Measurements from ENCODE around the gene SLC2A4RG. TPM values are rescaled to one million over a fixed set of nuclear protein-coding genes. Genes with fewer than 3 reads are reported as not detected.

The SLC2A4RG gene
- total and polyA plus RNA-seq, 9 donors = 58.2 to 160 (median 133) TPM

DNA sequence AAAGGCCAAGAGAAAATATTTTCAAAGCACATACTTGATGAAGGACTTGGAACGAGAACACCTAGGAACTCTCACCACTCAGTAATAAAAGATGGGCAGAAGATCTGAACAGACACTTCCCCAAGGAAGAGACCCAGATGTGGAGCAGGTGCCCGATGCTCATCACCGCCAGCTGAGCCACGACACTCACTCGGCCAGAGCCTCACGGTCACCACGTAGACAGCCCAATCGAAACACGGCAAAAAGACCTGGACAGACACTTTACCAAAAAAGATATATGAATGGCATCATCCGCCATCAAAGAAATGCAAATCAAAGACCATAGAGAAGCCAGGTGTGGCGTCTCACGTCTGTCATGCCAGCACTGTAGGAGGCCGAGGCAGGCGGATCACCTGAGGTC is 41.6 kb downstream of the SLC2A4RG start:
- no peak overlapping the region for H3K4me3 ChIP-seq (ENCODE audit: low read length)
- H3K9me3 ChIP-seq (replicated peaks; ENCODE audit: control insufficient read depth, low read depth, low read length) = no peaks in the 10 kb centered on the region
- no peak for DNase-seq
- WGBS (ENCODE audit: insufficient coverage) = 90% methylated on average over 10 of the region's 14 CpGs
- H3K27ac ChIP-seq (ENCODE audit: low read length) = no peak overlapping the region
- peaks cover 7% of the 10 kb centered on the region for H3K4me1 ChIP-seq (ENCODE audit: control insufficient read depth, insufficient read depth, low read length)
- H3K36me3 ChIP-seq (ENCODE audit: control insufficient read depth, insufficient read depth, low read length) = peaks cover 11% of the 10 kb centered on the region
- no peaks in the 10 kb centered on the region for H3K27me3 ChIP-seq (ENCODE audit: control insufficient read depth, insufficient read depth, low read length)

DNA sequence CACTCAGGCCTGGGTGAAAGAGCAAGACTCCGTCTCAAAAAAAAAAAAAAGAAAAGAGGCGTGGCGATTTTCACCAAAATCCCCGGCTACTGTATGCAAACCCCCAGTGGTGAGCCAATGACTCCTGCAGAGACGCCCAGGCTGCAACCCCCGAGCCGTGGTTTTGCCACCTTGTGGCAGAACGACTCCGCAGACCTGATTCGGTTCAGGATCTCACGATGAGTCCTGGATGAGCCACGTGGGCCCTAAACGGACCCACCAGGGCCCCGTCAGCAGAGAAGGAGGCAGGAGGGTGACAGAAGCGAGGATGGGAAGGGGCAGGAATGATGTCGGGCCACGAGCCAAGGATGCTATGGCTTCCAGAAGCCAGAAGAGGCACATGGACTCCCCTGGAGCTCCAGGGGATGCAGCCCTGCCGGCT is 42.5 kb downstream of the SLC2A4RG start:
- no peaks in the 10 kb centered on the region for H3K27me3 ChIP-seq (ENCODE audit: control insufficient read depth, insufficient read depth, low read length)
- H3K9me3 ChIP-seq (replicated peaks; ENCODE audit: control insufficient read depth, low read depth, low read length) = no peaks in the 10 kb centered on the region
- H3K4me3 ChIP-seq (ENCODE audit: low read length) = no peak overlapping the region
- peaks cover 16% of the 10 kb centered on the region for H3K4me1 ChIP-seq (ENCODE audit: control insufficient read depth, insufficient read depth, low read length)
- WGBS (ENCODE audit: insufficient coverage) = 81% methylated on average over 17 of the region's 18 CpGs
- no peak for DNase-seq
- no peak overlapping the region for H3K27ac ChIP-seq (ENCODE audit: low read length)
- peaks cover 9% of the 10 kb centered on the region for H3K36me3 ChIP-seq (ENCODE audit: control insufficient read depth, insufficient read depth, low read length)

DNA sequence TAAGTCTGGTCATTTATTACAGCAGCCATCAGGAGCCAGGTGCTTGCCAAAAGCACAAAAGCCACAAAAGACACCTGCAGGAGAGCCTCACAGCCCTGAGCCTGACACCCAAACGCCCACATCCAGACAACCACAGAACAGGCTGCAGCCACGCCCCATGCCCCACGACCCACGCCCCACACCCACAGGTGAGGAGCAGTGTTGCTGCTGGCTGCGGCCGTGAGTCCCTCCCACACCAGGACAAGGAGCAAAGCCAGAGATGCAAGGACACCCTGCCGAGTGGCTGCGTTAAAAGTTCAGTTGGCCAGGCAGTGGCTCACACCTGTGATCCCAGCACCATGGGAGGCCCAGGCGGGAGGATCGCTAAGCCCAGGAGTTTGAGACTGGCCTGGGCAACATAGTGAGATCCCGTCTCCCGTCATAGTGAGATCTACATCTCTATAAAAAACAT is 43.0 kb downstream of the SLC2A4RG start:
- 88% methylated on average over 6 of the region's 12 CpGs for WGBS (ENCODE audit: insufficient coverage)
- DNase-seq = no peak
- Histone ChIP-seq H3K4me3 (ENCODE audit: low read length) (no peak overlapping the region), H3K4me1 (ENCODE audit: control insufficient read depth, insufficient read depth, low read length) (peaks cover 20% of the 10 kb centered on the region), H3K9me3 (replicated peaks; ENCODE audit: control insufficient read depth, low read depth, low read length) (no peaks in the 10 kb centered on the region), H3K36me3 (ENCODE audit: control insufficient read depth, insufficient read depth, low read length) (peaks cover 5% of the 10 kb centered on the region), H3K27me3 (ENCODE audit: control insufficient read depth, insufficient read depth, low read length) (no peaks in the 10 kb centered on the region), H3K27ac (ENCODE audit: low read length) (no peak overlapping the region)

DNA sequence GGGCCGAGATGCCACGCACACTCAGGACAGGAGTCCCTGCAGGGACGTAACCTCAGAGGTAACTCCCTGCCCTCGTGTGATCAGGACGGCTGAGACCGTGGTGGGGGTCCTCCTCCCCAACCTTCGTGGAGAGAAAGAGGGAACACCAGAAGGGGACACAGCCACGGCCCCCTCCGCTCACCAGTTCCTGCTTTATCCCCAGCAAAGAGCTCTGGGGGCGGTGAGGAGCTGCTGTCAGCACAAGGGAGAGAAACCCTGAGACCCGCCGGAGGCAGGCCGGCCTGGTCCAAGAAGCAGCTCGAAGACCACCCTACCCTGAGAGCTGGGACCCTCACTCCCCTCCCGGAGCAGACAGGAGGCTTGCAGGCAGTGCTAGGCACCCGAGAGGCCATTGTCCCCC is 44.4 kb downstream of the SLC2A4RG start:
- WGBS (ENCODE audit: insufficient coverage) = 79% methylated on average over 12 of the region's 16 CpGs

GRCh38 chr20:63785691-63786131 is 46.1 kb downstream of the SLC2A4RG start:
- no peaks in the 10 kb centered on the region for H3K27me3 ChIP-seq (ENCODE audit: control insufficient read depth, insufficient read depth, low read length)
- peaks cover 38% of the 10 kb centered on the region for H3K4me1 ChIP-seq (ENCODE audit: control insufficient read depth, insufficient read depth, low read length)
- no peak overlapping the region for H3K4me3 ChIP-seq (ENCODE audit: low read length)
- WGBS (ENCODE audit: insufficient coverage) = 38% methylated on average over 1 of the region's 14 CpGs
- H3K27ac ChIP-seq (ENCODE audit: low read length) = peak overlapping the region; percentile 17
- DNase-seq = no peak
- no peaks in the 10 kb centered on the region for H3K9me3 ChIP-seq (replicated peaks; ENCODE audit: control insufficient read depth, low read depth, low read length)
- H3K36me3 ChIP-seq (ENCODE audit: control insufficient read depth, insufficient read depth, low read length) = peaks cover 23% of the 10 kb centered on the region

More for the DNA sequence above, 44.4 kb downstream of the SLC2A4RG start:
- Histone ChIP-seq H3K4me1 (ENCODE audit: control insufficient read depth, insufficient read depth, low read length) (peaks cover 30% of the 10 kb centered on the region), H3K36me3 (ENCODE audit: control insufficient read depth, insufficient read depth, low read length) (peaks cover 10% of the 10 kb centered on the region), H3K27ac (ENCODE audit: low read length) (no peak overlapping the region), H3K9me3 (replicated peaks; ENCODE audit: control insufficient read depth, low read depth, low read length) (no peaks in the 10 kb centered on the region), H3K4me3 (ENCODE audit: low read length) (no peak overlapping the region), H3K27me3 (ENCODE audit: control insufficient read depth, insufficient read depth, low read length) (no peaks in the 10 kb centered on the region)
- DNase-seq = no peak

DNA sequence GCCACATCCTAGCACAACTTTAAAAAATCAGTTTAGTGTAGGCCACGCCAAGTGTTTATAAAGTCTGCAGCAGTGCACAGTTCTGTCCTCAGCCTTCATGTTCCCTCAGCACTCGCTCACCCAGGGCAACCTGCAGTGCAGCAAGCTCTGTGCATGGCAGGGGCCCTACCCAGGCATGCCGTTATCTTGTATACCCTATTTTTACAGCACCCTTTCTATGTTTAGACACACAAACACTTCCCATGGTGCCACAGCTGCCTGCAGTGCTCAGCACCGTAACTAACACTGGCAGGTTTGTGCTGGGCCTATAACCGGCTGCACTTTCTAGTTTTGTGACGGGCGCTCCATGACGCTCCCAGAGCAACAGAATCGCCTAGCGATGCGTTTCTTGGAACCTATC is 47.7 kb downstream of the SLC2A4RG start:
- DNase-seq = peak; percentile 44
- Histone ChIP-seq H3K4me3 (ENCODE audit: low read length) (no peak overlapping the region), H3K9me3 (replicated peaks; ENCODE audit: control insufficient read depth, low read depth, low read length) (no peaks in the 10 kb centered on the region), H3K4me1 (ENCODE audit: control insufficient read depth, insufficient read depth, low read length) (peaks cover 43% of the 10 kb centered on the region), H3K36me3 (ENCODE audit: control insufficient read depth, insufficient read depth, low read length) (peaks cover 23% of the 10 kb centered on the region), H3K27me3 (ENCODE audit: control insufficient read depth, insufficient read depth, low read length) (no peaks in the 10 kb centered on the region), H3K27ac (ENCODE audit: low read length) (peak overlapping the region; percentile 80)
- WGBS (ENCODE audit: insufficient coverage) = 81% methylated on average over 8 of the region's 11 CpGs

GRCh38 chr20:63787749-63788148 is 48.2 kb downstream of the SLC2A4RG start:
- H3K4me3 ChIP-seq (ENCODE audit: low read length) = no peak overlapping the region
- no peak for DNase-seq
- WGBS (ENCODE audit: insufficient coverage) = 77% methylated on average over 16 of the region's 16 CpGs
- peaks cover 23% of the 10 kb centered on the region for H3K36me3 ChIP-seq (ENCODE audit: control insufficient read depth, insufficient read depth, low read length)
- H3K4me1 ChIP-seq (ENCODE audit: control insufficient read depth, insufficient read depth, low read length) = peaks cover 43% of the 10 kb centered on the region
- H3K9me3 ChIP-seq (replicated peaks; ENCODE audit: control insufficient read depth, low read depth, low read length) = no peaks in the 10 kb centered on the region
- peak overlapping the region; percentile 80 for H3K27ac ChIP-seq (ENCODE audit: low read length)
- no peaks in the 10 kb centered on the region for H3K27me3 ChIP-seq (ENCODE audit: control insufficient read depth, insufficient read depth, low read length)

GRCh38 chr20:63789836-63790571 is 50.4 kb downstream of the SLC2A4RG start:
- no peak overlapping the region for H3K27ac ChIP-seq (ENCODE audit: low read length)
- 91% methylated on average over 57 of the region's 57 CpGs for WGBS (ENCODE audit: insufficient coverage)

DNA sequence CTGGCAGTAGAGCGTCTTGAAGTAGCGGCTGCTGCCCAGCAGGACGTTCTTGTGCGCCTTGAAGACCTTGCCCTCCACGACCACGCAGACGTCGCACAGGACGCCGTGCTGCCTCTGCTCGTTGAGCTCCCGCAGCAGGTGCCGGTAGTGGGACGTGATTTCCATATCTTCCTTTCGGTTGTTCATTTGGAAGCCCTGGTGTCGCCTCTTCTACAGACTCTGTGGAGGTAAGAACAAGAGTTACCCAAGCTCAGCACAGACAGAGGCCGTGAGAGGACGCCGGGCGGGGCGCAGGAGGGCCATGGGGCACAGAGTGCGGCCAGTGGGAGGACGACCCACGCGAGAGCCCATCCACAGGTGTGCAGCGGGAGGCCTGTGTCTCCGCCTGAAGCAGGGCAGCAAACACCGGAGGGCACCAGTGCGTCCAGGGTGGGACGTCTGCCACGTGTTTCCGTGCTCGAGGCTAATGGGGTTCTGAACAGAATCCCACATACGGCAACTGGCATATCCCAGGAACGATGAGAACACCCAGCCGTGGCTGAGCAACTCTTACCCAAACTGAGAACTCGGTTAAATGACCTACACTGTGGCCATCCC is 51.1 kb downstream of the SLC2A4RG start:
- Histone ChIP-seq H3K4me3 (ENCODE audit: low read length) (no peak overlapping the region), H3K27me3 (ENCODE audit: control insufficient read depth, insufficient read depth, low read length) (no peaks in the 10 kb centered on the region), H3K27ac (ENCODE audit: low read length) (no peak overlapping the region), H3K4me1 (ENCODE audit: control insufficient read depth, insufficient read depth, low read length) (peaks cover 45% of the 10 kb centered on the region), H3K36me3 (ENCODE audit: control insufficient read depth, insufficient read depth, low read length) (peaks cover 21% of the 10 kb centered on the region), H3K9me3 (replicated peaks; ENCODE audit: control insufficient read depth, low read depth, low read length) (no peaks in the 10 kb centered on the region)
- no peak for DNase-seq
- 90% methylated on average over 33 of the region's 37 CpGs for WGBS (ENCODE audit: insufficient coverage)

More at GRCh38 chr20:63789836-63790571, 50.4 kb downstream of the SLC2A4RG start:
- H3K9me3 ChIP-seq (replicated peaks; ENCODE audit: control insufficient read depth, low read depth, low read length) = no peaks in the 10 kb centered on the region
- peaks cover 47% of the 10 kb centered on the region for H3K4me1 ChIP-seq (ENCODE audit: control insufficient read depth, insufficient read depth, low read length)
- no peak for DNase-seq
- peaks cover 21% of the 10 kb centered on the region for H3K36me3 ChIP-seq (ENCODE audit: control insufficient read depth, insufficient read depth, low read length)
- H3K4me3 ChIP-seq (ENCODE audit: low read length) = no peak overlapping the region
- no peaks in the 10 kb centered on the region for H3K27me3 ChIP-seq (ENCODE audit: control insufficient read depth, insufficient read depth, low read length)

GRCh38 chr20:63791497-63792156 is 52.1 kb downstream of the SLC2A4RG start:
- no peak overlapping the region for H3K4me3 ChIP-seq (ENCODE audit: low read length)
- H3K4me1 ChIP-seq (ENCODE audit: control insufficient read depth, insufficient read depth, low read length) = peaks cover 36% of the 10 kb centered on the region
- H3K9me3 ChIP-seq (replicated peaks; ENCODE audit: control insufficient read depth, low read depth, low read length) = no peaks in the 10 kb centered on the region
- WGBS (ENCODE audit: insufficient coverage) = 46% methylated on average over 17 of the region's 23 CpGs
- no peak for DNase-seq
- peaks cover 21% of the 10 kb centered on the region for H3K36me3 ChIP-seq (ENCODE audit: control insufficient read depth, insufficient read depth, low read length)
- no peaks in the 10 kb centered on the region for H3K27me3 ChIP-seq (ENCODE audit: control insufficient read depth, insufficient read depth, low read length)
- no peak overlapping the region for H3K27ac ChIP-seq (ENCODE audit: low read length)
